ENCODE measurements around the gene REELD1.

DNA sequence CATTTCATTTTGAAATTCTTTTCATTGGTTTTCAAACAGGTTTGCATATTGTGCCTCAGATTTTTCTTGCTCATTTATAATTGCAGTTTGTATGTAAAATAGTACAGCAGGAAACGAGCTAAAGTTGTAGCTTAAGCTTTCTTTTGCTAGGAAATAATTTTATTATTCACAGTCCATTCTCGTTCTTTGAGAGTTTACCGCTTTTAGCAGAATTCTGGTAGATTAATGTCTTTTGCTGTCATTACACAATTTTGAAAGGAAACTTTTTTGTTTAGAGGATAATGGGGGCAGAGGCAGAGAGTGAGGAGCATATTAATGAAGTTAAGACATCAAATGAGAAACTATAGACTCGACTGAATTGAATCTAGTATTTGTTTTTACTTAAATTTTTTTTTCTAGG lies 28.3 kb upstream of the REELD1 start:
- TF ChIP-seq, protein P1, sequence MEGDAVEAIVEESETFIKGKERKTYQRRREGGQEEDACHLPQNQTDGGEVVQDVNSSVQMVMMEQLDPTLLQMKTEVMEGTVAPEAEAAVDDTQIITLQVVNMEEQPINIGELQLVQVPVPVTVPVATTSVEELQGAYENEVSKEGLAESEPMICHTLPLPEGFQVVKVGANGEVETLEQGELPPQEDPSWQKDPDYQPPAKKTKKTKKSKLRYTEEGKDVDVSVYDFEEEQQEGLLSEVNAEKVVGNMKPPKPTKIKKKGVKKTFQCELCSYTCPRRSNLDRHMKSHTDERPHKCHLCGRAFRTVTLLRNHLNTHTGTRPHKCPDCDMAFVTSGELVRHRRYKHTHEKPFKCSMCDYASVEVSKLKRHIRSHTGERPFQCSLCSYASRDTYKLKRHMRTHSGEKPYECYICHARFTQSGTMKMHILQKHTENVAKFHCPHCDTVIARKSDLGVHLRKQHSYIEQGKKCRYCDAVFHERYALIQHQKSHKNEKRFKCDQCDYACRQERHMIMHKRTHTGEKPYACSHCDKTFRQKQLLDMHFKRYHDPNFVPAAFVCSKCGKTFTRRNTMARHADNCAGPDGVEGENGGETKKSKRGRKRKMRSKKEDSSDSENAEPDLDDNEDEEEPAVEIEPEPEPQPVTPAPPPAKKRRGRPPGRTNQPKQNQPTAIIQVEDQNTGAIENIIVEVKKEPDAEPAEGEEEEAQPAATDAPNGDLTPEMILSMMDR (IDR thresholded peaks at IDR 0.05; ENCODE audit: insufficient read depth, low read length) = no peak
- no peak for TF ChIP-seq POLR2AphosphoS5 (IDR thresholded peaks at IDR 0.05; ENCODE audit: low read depth)
- TF ChIP-seq, protein P2, sequence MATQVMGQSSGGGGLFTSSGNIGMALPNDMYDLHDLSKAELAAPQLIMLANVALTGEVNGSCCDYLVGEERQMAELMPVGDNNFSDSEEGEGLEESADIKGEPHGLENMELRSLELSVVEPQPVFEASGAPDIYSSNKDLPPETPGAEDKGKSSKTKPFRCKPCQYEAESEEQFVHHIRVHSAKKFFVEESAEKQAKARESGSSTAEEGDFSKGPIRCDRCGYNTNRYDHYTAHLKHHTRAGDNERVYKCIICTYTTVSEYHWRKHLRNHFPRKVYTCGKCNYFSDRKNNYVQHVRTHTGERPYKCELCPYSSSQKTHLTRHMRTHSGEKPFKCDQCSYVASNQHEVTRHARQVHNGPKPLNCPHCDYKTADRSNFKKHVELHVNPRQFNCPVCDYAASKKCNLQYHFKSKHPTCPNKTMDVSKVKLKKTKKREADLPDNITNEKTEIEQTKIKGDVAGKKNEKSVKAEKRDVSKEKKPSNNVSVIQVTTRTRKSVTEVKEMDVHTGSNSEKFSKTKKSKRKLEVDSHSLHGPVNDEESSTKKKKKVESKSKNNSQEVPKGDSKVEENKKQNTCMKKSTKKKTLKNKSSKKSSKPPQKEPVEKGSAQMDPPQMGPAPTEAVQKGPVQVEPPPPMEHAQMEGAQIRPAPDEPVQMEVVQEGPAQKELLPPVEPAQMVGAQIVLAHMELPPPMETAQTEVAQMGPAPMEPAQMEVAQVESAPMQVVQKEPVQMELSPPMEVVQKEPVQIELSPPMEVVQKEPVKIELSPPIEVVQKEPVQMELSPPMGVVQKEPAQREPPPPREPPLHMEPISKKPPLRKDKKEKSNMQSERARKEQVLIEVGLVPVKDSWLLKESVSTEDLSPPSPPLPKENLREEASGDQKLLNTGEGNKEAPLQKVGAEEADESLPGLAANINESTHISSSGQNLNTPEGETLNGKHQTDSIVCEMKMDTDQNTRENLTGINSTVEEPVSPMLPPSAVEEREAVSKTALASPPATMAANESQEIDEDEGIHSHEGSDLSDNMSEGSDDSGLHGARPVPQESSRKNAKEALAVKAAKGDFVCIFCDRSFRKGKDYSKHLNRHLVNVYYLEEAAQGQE (IDR thresholded peaks at IDR 0.05; ENCODE audit: insufficient replicate concordance, low read depth) = no peak
